ENCODE measurements around the gene KLHL11.
"Not testable (repeated sequence)": the region's sequence is repeated elsewhere in the genome, so short reads cannot be mapped to it uniquely, and the experiment has no call there.

The KLHL11 gene

DNA sequence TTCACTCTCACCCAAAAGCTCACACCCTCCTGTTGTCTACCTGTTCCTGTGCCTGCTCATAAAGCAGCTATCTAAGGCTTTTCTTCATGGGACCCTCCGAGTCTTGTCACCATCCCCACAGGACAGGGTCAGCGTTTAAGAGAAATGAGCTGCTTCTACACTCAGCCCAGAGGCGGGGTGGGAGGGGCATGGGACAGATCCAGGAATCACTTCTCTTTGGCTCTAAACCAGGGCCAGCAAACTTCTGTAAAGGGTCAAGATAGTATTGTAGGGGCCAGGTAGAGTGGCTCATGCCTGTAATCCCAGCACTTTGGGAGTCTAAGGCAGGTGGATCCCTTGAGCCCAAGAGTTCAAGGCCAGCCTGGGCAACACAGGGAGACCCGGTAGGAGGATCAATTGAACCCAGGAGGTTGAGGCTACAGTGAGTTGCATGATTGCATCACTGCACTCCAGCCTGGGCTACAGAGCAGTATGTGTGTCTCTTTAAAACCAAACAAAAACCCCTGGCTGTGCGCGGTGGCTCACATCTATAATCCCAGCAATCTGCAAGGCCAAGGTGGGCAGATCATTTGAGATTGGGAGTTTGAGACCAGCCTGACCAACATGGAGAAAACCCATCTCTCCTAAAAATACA is 23.2 kb upstream of the KLHL11 start:
- peak in 1 of 51 donors; percentile 7 for DNase-seq

GRCh38 chr17:41885733-41886132 is 20.5 kb upstream of the KLHL11 start:
- DNase-seq: peak in 4 of 51 donors; percentile 4 to 9 (median 8)

GRCh38 chr17:41882756-41883155 is 17.5 kb upstream of the KLHL11 start:
- no peak for DNase-seq

GRCh38 chr17:41880130-41880529 is 14.9 kb upstream of the KLHL11 start:
- no peak for DNase-seq

DNA sequence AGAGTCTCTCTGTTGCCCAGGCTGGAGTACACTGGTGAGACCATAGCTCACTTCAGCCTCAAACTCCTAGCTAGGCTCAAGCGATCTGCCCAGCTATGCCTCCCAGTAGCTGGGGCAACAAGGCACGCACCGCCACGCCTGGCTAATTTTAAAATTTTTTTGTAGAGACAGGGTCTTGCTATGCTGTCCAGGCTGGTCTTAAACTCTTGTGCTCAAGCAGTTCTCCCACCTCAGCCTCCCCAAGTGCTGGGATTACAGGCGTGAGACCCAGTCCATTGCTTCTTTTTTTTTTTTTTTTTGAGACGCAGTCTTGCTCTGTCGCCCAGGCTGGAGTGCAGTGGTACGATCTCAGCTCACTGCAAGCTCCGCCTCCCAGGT is 9.1 kb upstream of the KLHL11 start:
- DNase-seq: not testable (repeated sequence)

DNA sequence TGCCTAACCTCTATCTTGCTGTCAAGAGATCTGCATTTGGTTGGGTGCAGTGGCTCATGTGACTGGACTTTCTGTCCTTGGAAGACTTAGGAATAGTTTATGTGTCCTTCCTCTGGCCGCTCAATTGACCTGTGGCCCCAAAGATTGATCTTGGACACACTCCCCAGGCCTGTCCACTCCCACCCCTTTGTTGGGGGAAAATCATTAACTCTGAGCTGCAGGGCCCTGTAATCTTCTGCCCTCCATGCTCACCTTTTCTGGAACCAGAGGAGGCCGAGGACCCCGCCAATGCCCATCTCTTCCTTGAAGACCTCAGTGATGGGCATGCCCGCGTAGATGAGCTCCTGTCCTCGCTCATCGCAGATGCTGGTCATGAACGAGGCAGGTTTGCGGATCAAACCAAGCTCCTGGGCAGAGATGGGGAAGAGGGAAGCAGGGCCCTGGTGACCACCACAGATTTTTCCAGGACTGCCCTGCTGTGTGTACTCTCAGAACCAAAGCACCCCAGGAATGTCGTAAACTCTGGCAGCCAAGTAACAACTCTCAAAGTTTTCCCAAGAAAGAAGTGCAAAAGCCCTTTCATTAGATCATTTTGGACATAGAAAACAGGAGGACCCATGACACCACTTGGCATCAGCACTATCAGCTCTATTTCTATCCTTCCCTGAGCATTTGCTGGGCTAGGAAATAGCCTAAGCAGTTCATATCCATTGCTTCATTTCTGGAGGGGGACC is 8.5 kb upstream of the KLHL11 start:
- no peak for DNase-seq

- DNase-seq: no peak
Measured at GRCh38 chr17:41871789-41872188, 6.6 kb upstream of the KLHL11 start.

- DNase-seq: peak in 1 of 51 donors; percentile 12
Measured at GRCh38 chr17:41870627-41871026, 5.4 kb upstream of the KLHL11 start.

DNA sequence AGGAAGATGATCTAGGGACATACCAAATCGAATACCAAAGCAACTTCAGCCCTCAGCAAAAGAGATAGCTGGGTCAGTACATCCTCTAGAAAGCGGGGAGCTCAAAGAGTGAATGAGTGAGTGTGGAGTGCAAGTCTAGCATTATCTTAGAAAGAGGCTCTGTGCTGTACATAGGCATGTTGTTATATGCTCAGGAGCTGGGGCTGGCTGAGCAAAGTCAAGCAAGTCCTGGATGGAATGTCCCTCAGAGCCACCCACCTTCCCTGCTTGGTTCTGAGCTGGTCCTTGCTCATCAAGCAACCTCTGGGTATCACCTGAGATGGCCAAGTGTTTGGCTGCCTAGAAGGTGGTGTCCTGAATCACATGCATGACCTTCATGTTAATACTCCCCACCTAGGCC is 4.9 kb upstream of the KLHL11 start:
- no peak for DNase-seq

GRCh38 chr17:41869426-41869825 is 4.2 kb upstream of the KLHL11 start:
- no peak for DNase-seq

DNA sequence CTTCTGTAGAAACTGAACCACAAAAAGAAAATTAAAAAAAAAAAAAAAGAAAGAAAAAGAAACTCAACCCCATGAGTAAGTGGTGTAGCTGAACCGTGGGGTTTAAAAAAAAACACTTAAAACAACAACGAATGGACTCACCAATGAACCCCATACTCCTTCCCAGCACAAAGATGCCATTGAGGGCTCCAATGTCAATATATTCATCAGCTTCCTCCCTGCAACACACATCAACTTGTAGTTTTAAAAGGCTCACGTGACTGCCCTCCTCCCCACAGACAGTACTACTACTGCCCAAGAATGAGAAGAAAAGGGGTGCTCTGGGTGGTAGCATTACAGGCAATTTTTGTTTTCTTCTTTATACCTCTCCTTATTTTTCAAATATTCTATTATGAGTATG is 3.3 kb upstream of the KLHL11 start:
- no peak for DNase-seq

DNA sequence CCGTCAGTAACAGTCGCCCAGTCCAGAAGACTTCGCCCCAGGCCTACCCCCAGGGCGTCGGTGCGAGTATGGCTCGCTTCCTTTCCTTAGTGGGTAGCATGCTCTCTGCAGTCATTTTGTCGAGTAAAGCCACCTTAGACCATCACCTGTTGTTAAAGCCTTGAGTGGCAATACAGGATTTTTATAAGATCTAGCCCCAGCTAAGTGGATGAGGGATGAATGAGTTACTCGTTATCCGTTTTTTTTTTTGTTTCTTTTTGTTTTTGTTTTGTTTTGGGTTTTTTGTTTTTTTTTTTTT is 322 bp upstream of the KLHL11 start:
- DNase-seq: no peak

DNA sequence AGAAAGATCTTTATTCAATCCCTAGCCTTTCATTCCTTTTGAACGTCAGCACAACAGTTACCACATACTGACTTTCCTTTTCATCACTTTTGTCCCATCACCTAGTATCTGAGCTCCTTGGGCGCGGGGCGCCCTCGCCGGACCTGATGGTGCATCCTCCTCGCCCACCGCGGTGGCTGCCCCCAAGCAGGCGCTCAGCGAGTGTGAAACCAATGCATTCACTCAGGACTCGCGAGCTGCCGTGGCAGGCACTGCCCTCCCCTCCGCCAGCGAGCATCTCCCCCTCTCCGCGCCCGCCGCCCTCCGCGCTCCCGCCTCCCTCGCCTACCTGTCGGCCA is 756 bp downstream of the KLHL11 start:
- DNase-seq: peak in 12 of 51 donors; percentile 22 to 82 (median 56)

DNA sequence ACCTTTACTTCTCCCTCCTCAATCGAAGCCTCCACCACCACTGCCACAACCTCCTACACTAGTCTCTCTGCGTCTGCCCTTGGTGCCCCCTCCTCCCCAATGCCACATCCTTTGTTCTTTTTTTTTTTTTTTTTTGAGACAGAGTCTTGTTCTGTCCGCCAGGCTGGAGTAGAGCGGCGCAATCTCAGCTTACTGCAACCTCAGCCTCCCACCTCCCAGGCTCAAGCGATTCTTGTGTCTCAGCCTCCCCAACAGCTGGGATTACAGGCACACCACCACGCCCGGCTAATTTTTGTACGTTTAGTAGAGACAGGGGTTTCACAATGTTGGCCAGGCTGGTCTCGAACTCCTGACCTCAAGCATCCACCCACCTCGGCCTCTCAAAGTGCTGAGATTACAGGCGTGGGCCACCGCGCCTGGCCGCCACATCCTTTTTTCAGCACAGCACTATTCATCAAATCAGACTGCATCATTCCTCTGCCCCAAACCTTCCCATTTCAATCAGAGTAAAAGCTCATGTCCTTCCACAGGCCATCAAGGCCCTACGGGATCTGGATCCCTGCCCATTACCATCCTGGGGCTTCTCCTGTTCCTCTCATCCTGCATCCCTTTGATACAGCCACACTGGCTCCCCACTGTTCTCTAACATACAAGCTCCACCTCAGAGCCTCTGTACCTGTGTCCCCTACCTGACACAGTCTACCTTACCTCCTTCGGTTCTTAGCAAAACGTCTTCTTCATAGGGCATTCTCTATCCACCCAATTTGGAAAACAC is 2.0 kb downstream of the KLHL11 start:
- peak in 1 of 51 donors; percentile 32 for DNase-seq

- no peak for DNase-seq
Measured at GRCh38 chr17:41860254-41860931, 4.8 kb downstream of the KLHL11 start.

GRCh38 chr17:41851382-41851781 is 13.8 kb downstream of the KLHL11 start:
- DNase-seq: not testable (repeated sequence)

- no peak for DNase-seq
Measured at GRCh38 chr17:41849251-41849990, 15.8 kb downstream of the KLHL11 start.

DNA sequence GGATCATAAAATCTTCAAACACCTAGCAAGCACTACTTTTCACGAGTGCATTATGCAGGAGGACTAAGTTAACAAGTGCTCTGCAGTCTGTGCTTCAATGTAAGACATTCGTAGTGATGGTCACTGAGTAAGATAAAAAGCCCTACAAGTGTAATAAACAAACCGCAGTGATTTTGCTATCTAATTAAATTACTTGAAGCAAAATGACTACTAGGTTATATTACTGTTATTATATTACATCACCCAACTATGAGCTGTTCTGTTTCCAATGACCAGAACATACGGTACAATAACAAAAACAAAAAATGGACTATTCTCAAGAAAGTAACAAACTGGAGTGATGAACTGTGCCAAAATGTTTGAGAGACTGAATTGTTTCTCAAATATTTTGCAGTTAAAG is 16.4 kb downstream of the KLHL11 start:
- no peak for DNase-seq

- DNase-seq: no peak
Measured at GRCh38 chr17:41844971-41845370, 20.3 kb downstream of the KLHL11 start.

DNA sequence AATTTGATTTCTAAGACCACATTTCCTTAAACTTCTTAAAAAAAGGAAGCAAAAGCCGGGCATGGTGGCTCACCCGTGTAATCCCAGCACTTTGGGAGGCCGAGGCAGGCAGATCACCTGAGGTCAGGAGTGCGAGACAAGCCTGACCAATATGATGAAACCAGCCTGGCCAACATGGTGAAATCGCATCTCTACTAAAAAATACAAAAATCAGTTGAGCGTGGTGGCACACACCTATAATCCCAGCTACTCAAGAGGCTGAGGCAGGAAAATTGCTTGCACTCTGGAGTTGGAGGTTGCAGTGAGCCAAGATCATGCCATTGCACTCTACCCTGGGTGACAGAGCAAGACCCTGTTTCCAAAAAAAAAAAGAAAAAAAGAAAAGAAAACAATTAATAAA is 24.4 kb downstream of the KLHL11 start:
- not testable (repeated sequence) for DNase-seq

GRCh38 chr17:41839448-41839847 is 25.8 kb downstream of the KLHL11 start:
- not testable (repeated sequence) for DNase-seq

All from hypothalamus (tissue), 51 donors.